ENCODE results near the gene DNA2.
"Not testable (repeated sequence)": the region's sequence is repeated elsewhere in the genome, so short reads cannot be mapped to it uniquely, and the experiment has no call there.

Gene DNA2

DNA sequence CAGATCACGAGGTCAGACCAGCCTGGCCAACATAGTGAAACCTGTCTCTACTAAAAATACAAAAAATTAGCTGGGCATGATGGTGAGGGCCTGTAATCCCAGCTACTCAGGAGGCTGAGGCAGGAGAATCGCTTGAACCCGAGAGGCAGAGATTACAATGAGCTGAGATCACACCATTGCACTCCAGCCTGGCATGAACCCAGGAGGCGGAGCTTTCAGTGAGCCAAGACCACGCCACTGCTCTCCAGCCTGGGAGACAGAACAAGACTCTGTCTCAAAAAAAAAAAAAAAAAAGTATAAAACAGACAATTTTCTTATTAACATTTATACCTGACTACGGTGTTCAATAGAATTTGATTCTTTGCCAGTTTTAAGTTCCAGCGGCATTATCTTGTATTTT lies 22.1 kb downstream of the DNA2 start:
- DNase-seq (ENCODE audit: low read depth), result not testable (repeated sequence)

DNA sequence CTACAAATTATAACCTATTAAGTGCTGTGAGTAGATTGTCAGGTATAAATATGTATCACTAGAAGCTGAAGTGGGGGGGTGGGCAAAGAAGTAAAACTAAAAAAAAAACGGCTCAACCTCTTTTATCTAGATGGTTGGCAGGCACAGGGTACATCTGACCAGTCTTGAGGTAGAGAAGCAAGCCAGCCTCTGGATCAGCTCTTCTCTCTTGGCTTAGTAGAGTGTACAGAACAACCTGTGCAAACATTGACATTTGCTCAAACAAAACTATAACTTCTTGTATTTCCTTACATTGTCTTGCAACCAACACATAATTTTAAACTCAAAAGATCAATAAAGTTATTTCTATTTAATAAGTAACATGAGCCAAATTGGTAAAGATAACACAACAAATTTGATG lies 25.6 kb downstream of the DNA2 start:
- DNase-seq (ENCODE audit: low read depth), result no peak

DNA sequence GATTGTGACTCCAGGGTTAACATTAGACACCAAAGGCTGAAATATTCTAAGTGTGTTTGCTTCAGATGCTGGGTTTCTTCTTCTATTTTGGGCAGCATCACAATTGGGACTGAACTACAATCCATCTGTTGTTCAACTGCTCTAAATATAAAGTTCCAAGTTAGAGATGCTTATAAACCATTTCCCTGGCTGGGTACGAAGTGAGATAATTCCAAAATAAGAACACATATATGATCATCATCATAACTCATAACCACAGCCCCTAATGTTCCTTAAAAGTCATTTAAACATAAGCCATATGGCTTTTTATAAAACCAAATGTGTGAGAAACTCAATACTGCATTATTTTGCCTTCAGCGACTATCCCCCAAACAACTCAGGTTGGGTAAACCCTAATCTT lies 28.8 kb downstream of the DNA2 start:
- DNase-seq (ENCODE audit: low read depth), result no peak

DNA sequence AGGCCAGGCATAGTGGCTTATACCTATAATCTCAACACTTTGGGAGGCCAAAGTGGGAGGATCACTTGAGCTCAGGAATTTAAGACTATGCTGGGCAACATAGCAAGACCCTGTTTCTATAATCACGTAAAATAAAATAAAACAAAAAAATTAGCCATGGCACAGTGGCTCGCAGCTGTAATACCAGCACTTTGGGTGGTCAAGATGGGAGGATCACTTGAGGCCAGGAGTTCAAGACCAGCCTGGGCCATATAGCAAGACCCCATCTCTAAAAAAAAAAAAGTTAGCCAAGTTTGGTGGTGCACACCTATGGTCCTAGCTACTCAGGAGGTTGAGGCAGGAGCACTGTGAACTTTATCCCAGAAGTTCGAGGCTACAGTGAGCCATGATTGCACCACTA lies 30.9 kb downstream of the DNA2 start:
- no peak for DNase-seq (ENCODE audit: low read depth)

DNA sequence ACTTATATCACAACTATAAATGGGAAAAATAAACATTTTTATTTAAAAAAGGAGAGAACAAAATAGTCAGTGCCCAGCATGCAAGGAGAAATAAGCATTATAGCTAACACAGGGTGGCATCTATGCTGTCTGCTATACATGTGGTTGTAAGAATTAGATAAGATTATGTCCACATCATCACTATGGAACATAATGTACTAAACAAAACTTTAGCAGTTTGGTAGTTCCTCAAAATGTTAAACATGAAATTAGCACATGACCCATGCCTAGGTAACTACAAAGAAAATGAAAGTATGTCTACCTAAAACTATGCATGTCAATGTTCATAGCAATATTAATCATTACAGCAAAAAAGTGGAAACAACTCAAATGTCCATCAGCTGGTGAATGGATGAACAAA lies 36.0 kb downstream of the DNA2 start:
- DNase-seq (ENCODE audit: low read depth), result no peak

DNA sequence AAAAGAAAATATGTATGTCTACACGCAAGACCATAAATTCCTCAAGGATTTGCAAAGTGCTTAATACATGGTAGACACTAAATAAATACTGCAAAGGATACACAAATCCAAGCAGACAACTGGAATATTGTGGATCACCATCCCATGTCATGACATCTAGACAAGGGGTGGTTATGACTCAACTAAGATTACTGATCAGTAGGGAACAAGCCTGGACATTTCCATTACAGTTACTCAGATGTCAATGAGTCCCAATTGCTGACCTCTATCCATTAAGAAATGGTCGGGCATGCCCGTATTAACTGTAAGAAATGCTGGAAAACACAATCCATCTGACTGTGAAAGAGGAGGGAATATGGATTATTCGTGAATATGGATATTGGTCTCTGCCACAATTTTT lies 37.1 kb downstream of the DNA2 start:
- no peak for DNase-seq (ENCODE audit: low read depth)

DNA sequence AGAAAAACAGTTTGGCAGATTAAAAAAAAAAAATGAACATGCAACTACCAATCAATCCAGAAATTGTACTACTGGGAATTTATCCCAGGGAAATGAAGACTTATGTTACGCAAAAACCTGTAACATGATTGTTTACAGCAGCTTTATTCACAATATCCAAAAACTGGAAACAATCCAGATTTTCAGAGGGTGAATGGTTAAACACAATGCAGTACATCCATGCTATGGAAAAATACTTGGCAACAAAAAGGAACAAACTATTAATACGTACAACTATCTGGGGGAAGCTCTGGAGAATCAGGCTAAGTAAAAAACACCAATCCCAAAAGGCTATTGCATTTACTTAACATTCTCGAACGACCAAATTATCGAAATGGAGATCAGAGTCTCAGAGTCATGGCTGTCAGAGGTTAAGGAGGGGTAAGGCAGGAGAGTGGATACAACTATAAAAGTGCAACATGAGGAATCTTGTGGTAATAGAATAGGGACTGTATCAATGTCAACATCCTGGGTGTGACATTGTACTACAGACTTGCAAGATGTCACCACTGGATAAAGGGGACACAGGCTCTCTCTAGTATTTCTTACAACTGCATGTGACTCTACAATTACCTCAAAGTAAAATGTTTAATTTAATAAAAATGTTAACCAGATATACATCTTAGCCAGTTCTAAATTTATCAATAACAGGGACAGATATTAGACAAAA lies 43.2 kb downstream of the DNA2 start:
- no peak for DNase-seq (ENCODE audit: low read depth)

DNA sequence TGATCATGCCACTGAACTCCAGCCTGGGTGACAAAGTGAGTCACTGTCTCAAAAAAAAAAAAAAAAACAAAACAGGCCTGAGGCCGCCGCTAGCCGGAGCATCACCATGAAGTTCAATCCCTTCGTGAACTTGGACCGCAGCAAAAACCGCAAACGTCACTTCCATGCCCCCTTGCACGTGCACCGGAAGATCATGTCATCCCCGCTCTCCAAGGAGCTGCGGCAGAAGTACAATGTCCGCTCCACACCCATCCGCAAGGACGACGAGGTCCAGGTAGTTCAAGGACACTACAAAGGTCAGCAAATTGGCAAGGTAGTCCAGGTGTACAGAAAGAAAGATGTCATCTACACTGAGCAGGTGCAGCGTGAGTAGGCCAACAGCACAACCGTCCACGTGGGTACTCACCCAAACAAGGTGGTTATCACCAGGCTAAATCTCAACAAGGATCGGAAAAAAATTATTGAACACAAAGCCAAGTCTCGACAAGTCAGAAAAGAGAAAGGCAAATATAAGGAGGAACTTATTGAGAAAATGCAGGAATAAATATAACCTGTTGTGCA lies 47.2 kb downstream of the DNA2 start:
- DNase-seq (ENCODE audit: low read depth), result no peak

DNA sequence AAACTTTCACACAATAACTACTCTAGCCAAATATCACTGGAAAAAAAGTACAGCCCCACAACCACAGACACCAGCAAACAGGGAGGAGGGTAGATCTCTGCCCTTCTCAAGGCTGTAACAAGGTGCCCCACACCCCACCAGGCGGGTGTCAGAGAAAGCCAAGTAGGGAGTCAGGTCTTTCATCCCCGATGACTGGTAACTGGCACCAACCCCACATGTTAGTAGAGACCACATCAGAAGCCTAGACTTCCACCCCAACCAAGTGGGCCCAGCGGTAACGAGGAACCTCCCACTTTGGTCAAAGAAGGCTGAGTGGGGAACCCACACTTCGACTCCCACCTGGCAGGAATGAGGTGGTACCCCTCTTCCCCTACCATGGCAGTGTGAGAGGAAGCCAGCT lies 48.3 kb downstream of the DNA2 start:
- no peak for DNase-seq (ENCODE audit: low read depth)

DNA sequence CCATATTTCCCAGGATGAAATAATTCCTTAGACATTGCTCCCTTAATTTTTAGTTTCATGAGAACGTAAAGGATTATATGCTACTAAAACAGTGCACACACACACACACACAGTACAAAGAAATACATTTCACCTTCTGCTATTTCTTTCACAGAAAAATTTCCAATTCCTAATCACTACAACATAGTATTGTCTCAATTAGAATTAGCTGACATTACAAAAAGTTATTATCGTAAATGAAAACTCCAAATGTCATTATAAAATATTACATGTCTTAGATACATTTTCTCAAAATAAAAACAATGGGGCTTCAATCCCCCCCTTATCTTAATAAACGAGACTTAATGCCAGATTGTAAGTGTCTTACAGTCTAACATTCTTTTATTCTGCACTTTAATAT lies 52.4 kb downstream of the DNA2 start:
- DNase-seq (ENCODE audit: low read depth), result no peak

DNA sequence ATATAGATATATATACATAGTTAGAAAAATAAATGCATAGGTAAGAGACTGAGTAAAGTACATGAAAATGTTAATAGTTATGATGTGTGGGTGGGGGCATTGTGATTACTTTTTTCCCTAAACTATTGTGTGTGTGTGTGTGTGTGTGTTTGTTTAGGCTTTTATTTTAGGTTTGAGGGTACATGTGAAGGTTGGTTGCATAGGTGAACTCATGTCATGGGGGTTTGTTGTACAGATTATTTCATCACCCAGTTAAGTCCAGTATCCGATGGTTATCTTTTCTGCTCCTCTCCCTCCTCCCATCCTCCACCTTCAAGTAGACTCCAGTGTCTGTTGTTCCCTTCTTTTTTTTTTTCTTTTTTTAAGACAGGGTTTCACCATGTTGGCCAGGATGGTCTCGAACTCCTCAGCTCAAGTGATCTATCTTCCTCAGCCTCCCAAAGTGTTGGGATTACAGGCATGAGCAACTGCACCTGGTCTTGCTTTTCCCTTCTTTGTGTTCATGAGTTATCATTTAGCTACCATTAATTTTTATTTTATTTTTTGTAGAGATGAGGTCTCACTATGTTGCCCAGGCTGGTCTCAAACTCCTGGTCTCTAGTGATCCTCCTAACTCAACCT lies 62.8 kb downstream of the DNA2 start:
- no peak for DNase-seq (ENCODE audit: low read depth)

DNA sequence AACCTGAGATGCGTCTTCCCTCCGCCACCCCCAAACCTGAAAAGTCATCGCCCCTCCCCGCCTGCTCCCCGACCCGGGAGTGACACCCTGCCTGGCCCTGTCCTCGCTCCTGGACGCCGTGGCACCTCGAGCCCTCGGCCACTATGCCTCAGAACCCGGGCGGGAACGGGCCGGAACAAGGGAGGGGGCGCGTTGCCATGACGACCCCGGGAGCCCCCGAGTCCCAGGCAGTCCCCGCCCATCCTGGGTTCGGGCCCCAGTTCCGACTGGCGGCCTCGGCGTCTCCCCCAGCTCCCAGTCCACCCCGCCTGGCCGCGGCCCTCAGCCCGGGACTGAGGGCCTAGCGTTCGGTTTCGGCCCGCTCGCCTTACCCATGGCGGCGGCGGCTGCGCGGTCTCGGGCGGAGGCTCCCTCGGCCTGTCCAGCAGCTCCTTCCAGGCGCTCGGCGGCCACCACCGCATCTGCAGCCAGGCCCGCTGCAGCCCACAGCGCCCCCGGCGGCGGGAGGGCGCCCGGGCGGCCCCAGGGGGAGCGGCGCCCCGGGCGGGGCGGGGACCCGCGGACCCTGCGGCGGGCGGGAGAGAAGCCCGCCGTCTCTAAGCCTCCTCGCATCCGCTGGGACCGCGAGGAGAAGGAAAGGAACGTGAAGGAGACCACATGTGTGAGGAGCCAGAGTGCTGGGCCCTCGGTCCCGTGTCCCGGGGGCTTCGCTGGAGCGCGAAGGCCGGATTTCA lies 64.8 kb downstream of the DNA2 start, which contains the start of gene RUFY2:
RUFY2 (minus strand) TSS at position 463 of the 734 bp plus-strand sequence; CDS start at position 375, 88 bp downstream.
- peak; percentile 49 for DNase-seq (ENCODE audit: low read depth)

DNA sequence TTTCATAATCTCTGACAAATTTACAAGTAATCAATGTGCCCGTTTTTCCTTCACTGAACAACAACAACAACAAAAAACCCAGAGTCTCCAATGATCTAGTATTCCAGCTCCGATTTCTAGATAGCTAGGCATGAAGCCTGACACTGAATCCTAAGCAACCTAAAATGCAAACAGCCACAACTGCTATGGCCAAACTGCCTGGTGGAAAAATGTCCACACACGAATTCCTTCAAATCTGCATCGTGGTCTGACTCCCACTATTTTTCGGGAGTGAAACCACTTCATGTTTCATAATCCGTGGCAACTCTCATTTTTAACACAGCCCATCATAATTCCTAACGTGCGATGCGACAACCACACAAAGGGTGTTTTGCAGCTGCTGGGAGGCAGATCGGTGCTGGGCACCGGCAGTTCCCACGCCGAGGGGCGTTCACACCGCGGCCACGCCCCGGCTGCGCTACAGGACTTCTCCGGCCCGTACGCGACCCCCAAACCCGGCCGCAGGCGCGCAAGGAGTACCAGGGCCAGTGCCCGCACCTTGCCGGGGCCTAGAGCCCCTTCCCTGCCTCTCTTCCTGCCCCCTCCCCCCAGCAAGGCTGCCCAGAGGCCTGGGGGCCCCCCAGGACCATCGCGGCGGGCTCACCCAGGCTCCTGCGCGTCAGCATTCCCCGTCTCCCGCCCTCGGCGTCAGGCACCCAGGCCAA lies 65.5 kb downstream of the DNA2 start:
- DNase-seq (ENCODE audit: low read depth), result peak; percentile 31

DNA sequence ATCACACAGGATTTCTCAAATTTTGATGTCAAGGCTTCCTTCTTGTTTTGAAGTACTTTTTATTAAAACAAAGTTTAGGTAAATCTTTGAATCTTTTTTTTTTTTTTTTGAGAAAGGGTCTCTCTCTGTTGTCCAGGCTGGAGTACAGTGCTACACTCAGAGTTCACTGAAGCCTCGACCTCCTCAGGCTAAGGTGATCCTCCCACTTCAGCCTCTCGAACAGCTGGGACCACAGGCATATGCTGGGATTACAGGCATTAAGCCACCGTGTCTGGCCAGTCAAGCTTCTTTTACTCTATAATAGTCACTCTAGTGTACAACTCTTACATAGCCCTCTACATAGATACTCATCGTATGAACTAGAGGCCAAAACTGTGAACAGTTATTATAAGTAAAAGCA lies 68.1 kb downstream of the DNA2 start:
- no peak for DNase-seq (ENCODE audit: low read depth)

DNA sequence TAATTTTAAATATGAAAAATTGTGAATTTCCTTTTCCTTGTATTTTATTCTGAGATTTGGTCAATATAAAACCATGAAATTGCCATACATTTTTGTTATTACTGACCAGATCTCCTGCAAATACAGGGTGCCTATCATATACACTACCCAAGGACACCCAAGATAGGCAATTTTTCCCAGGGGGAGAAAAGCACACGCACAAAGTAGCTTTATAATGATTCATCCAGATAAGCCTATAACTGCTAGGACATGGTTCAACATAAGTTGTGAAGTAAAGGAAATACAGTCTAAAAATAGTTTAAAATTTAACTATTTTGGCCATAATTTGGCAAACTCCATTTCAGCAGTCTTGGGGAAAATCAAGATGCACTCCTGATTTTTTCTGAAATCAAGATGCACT lies 69.5 kb downstream of the DNA2 start:
- DNase-seq (ENCODE audit: low read depth), result no peak

DNA sequence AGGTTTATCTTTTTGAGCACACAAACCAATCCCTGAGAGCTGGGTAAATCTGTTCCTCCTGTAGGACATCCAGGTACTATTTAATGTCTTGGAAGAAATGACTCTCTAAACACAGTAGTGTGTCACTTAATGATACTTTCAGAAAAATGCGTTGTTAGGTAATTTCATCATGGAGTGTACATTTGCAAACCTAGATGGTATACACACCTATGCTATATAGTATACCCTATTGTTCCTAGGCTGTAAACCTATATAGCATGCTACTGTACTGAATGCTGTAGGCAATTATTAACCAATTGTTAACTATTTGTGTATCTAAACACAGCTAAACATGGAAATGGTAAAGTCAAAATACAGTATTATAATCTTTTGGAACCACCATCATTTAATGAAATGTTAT lies 74.8 kb downstream of the DNA2 start:
- DNase-seq (ENCODE audit: low read depth), result no peak

DNA sequence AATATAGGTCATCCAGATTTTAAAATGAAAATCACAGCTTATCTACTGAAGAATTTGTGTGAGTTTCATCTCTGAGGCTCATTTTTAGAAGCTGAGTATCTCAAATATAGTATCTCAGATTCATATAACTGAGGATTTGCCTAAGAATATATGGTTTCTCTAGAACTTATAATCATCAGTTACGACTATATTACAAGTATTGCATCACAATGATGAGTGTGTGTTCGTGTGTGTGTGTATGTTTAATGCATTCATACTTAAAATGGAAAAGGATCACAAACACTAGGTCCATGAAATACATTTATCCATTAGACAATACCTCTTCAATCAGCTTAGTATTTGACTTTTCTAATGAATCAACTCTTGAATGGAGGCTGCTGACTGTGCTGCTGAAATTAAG lies 86.0 kb downstream of the DNA2 start:
- no peak for DNase-seq (ENCODE audit: low read depth)

DNA sequence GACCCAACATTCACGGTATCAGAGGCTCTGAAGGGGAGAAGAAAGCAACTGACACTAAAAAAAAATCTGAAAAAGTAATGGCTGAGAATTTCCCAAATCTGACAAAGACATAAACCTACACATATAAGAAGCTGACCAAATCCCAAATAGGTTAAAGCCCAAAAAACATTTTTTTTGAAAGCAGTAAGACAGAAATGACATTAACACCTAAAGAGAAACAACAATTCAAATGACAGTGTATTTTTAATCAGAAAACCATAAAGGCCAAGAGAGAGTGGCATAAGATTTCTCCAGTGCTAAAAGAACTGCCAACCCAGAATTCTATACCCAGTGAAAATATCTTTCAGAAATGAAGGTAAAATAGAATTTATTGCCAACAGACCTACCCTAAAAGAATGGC lies 100.2 kb downstream of the DNA2 start:
- no peak for DNase-seq (ENCODE audit: low read depth)

DNA sequence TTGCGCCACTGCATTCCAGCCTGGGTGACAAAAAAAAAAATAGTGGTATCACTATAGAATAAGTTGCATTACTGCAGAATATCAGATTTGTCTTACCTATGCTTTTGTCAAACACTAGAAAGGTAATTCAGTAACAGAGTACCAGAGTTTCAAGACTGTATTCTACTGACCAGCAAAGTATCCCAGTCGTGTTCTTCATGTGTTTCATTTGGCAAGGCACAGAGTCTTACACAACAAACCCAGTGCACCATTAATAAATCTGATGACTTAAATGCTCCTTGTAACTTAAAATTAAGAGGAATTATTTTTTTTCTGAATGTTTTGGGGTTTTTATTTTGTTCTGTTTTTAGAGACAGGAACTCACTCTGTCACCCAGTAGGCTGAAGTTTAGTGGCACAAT lies 104.7 kb downstream of the DNA2 start:
- no peak for DNase-seq (ENCODE audit: low read depth)

DNA sequence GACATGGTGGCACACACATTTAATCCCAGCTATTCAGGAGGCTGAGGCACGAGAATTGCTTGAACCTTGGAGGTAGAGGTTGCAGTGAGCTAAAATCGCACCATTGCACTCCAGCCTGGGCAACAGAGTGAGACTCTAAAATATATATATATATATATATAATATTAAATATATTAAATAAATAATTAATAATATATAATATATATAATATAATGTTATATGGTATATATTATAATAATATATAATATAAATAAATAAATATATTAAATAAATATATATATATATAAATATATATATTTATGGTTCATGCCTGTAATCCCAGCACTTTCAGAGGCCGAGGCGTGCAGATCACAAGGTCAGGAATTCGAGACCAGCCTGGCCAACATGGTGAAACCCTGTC lies 105.2 kb downstream of the DNA2 start:
- DNase-seq (ENCODE audit: low read depth), result no peak

DNA sequence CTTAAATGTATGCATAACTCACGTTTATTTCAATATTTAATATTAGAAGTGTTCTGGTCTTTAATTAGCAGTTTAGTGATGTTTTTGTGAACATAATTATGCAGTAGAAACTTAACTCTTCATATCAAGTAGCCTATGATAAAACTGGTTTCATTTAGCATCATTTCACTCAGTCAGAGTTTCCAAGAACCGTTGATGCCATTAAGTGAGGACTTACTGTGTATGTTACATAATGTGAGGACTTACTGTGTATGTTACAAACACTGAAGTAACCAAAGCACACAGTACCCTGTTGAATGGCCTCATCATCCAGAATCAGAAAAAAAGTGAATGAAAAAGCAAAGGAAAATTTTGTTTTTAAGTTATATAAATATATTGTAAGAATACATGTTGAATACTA lies 106.2 kb downstream of the DNA2 start:
- DNase-seq (ENCODE audit: low read depth), result no peak

DNA sequence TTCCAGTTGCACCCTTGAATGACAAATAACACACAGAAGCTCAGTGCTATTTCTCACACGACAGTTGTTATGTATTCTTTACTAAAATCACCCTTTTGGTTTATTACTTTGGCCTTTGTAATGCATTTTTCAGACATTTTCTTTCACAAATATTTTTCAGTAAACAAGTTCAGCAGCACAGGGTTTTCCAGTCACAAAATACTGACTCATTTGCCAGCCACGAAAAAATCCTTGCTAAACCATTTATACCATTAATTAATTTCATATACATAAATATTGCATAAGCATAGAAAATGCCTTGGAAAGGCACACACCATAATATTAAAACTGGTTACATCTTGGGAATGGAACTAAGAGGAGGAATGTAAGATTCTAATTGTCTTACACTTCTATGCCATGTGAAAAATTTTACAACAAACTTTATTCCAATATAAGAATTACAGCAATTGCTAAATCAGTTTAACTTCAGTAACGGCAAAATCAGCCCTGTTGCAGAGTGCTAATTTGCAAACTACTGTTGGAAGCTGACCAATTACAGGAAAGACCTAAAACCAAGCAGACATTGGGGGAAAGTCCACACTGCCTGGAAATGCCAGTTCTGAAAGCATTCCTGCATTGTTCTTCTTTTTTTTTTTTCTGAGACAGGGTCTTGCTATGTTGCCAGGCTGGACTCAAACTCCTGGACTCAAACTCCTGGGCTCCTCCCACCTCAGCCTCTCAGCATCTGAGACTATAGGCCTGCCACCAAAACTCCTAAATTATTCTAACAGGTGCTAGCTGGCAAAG lies 107.5 kb downstream of the DNA2 start:
- no peak for DNase-seq (ENCODE audit: low read depth)
